K562 (cell line): ENCODE results near the gene CTBP2. TPM values are rescaled to one million over a fixed set of nuclear protein-coding genes. Genes with fewer than 3 reads are reported as not detected.

Experiments used
- ATF4 ChIP-seq: fragments of 450-650 bp; formaldehyde crosslinking; IDR thresholded peaks from 2 replicates; pipeline ENCODE4 v1.4.0; 2022; ENCODE audit warnings: mild to moderate bottlenecking, moderate library complexity
- DDX20 ChIP-seq: fragments of 450-650 bp; IDR thresholded peaks from 2 replicates; pipeline ENCODE4 v1.6.1; 2016; ENCODE audit warnings: missing genetic modification characterization, low read depth, mild to moderate bottlenecking, missing compliant biosample characterization, moderate library complexity
- ETV5 ChIP-seq: sonication (generic); formaldehyde crosslinking; IDR thresholded peaks from 2 replicates; pipeline ENCODE4 v1.4.0; 2020; ENCODE audit warnings: low read depth, mild to moderate bottlenecking, missing genetic modification reagents
- HNRNPUL1 ChIP-seq: fragments of 200-400 bp; formaldehyde crosslinking; IDR thresholded peaks from 2 replicates; pipeline ENCODE4 v1.6.1; 2017; ENCODE audit warnings: low read length
- ILF3 ChIP-seq: fragments of 450-650 bp; IDR thresholded peaks from 2 replicates; pipeline ENCODE4 v1.6.1; 2018; ENCODE audit warnings: antibody characterized with exemption, mild to moderate bottlenecking, moderate library complexity, borderline replicate concordance
- JUN ChIP-seq, 2 experiments: sonication (generic) in 1 of 2; formaldehyde crosslinking in 1 of 2; IDR thresholded peaks; 2 replicates each; pipeline versions ENCODE4 v1.6.1 to v1.8.0; 2012 to 2022; ENCODE audit warnings: borderline replicate concordance in 2 of 2, mild to moderate bottlenecking in 2 of 2, improper control_type of control experiment in 1 of 2, low read depth in 1 of 2, low read length in 1 of 2, missing genetic modification reagents in 1 of 2
- MAFG ChIP-seq: fragments of 450-650 bp; conservative IDR thresholded peaks from 2 replicates; pipeline ENCODE4 v1.6.1; 2016; ENCODE audit warnings: missing genetic modification characterization, missing compliant biosample characterization
- NR2F6 ChIP-seq: fragments of 450-650 bp; formaldehyde crosslinking; IDR thresholded peaks from 2 replicates; pipeline ENCODE4 v1.4.0; 2020; ENCODE audit warnings: mild to moderate bottlenecking
- NR3C1 ChIP-seq: sonication (generic); formaldehyde crosslinking; IDR thresholded peaks from 2 replicates; pipeline ENCODE4 v1.8.1; 2022; ENCODE audit warnings: missing genetic modification reagents
- PCBP2 ChIP-seq: fragments of 200-400 bp; formaldehyde crosslinking; IDR thresholded peaks from 2 replicates; pipeline ENCODE4 v1.6.1; 2018; ENCODE audit warnings: low read length, low read depth, mild to moderate bottlenecking, moderate library complexity; ENCODE audit not compliant: poor library complexity, severe bottlenecking
- PPARD ChIP-seq: fragments of 250-450 bp; sonication (Bioruptor Pico); IDR thresholded peaks from 2 replicates; pipeline ENCODE4 v1.8.0; 2022; ENCODE audit warnings: inconsistent platforms, mild to moderate bottlenecking, moderate library complexity
- SMARCA5 ChIP-seq: fragments of 450-650 bp; IDR thresholded peaks from 2 replicates; pipeline ENCODE4 v1.6.1; 2016
- TAF15 ChIP-seq: fragments of 200-400 bp; formaldehyde crosslinking; IDR thresholded peaks from 2 replicates; pipeline ENCODE4 v1.6.1; 2017; ENCODE audit warnings: mild to moderate bottlenecking, low read depth, low read length, moderate library complexity
- TAF7 ChIP-seq: fragments of 450-650 bp; IDR thresholded peaks from 2 replicates; pipeline ENCODE4 v1.6.1; 2016; ENCODE audit warnings: missing genetic modification characterization, missing compliant biosample characterization
- TARDBP ChIP-seq: fragments of 450-650 bp; IDR thresholded peaks from 2 replicates; pipeline ENCODE4 v1.6.1; 2016
- TSC22D4 ChIP-seq: fragments of 450-650 bp; IDR thresholded peaks from 2 replicates; pipeline ENCODE4 v1.6.1; 2016; ENCODE audit warnings: missing genetic modification characterization, missing biosample characterization, control low read depth
- polyA plus RNA-seq, 8 experiments: library from polyadenylated mRNA; depleted of rRNA in 4 of 8; stranded (reverse) in 5 of 8; unstranded in 3 of 8; fragments of >200 nt; fragmentation: Nextera tagmentation in 2 of 8; fragmentation: Illumina TruSeq in 1 of 8; extraction: Ambion mirVana in 2 of 8; extraction: Trizol in 1 of 8; gene quantifications; 2 replicates each; pipeline versions ENCODE4 v1.2.1 to v1.2.3, GENCODE V29; 2011 to 2014; ENCODE audit warnings: inconsistent platforms in 1 of 8, missing spikeins in 1 of 8
- total RNA-seq, 7 experiments: library from RNA; depleted of rRNA in 6 of 7; stranded (reverse); fragments of >200 nt in 6 of 7; fragmentation: Illumina TruSeq in 2 of 7; extraction: Trizol in 2 of 7; gene quantifications; 2 replicates each; pipeline versions ENCODE4 v1.2.1 to v1.2.3, GENCODE V29; 2011 to 2021; ENCODE audit warnings: low replicate concordance in 1 of 7
- TF ChIP-seq, protein P1 (sequence below): fragments of 250-450 bp; sonication (Bioruptor Pico); IDR thresholded peaks from 2 replicates; pipeline ENCODE4 v1.8.0; 2022; ENCODE audit warnings: moderate library complexity, mild to moderate bottlenecking, inconsistent platforms
- TF ChIP-seq, protein P2 (sequence below): fragments of 450-650 bp; IDR thresholded peaks from 2 replicates; pipeline ENCODE4 v1.6.1; 2016; ENCODE audit warnings: low read depth, mild to moderate bottlenecking, moderate library complexity

Gene CTBP2
- total and polyA plus RNA-seq, 9 of the 15 experiments (the other 6 are each of a cell fraction or from before 2014, with no cell fraction given), result 1.3 to 8.8 (median 5.1) TPM

- TF ChIP-seq ATF4 (CRISPR knock-in tag), result no peak
- TF ChIP-seq PPARD (CRISPR knock-in tag), result no peak
- no peak for TF ChIP-seq JUN (IDR thresholded peaks at IDR 0.05; ENCODE audit: borderline replicate concordance, low read depth, low read length)
- TF ChIP-seq JUN (CRISPR knock-in tag; IDR thresholded peaks at IDR 0.05; ENCODE audit: borderline replicate concordance), result no peak
- TF ChIP-seq TAF15, result no peak
- no peak for TF ChIP-seq DDX20 (tag)
- no peak for TF ChIP-seq ETV5
- no peak for TF ChIP-seq NR3C1 (CRISPR knock-in tag)
- TF ChIP-seq TAF7 (tag), result no peak
- TF ChIP-seq, protein P1, sequence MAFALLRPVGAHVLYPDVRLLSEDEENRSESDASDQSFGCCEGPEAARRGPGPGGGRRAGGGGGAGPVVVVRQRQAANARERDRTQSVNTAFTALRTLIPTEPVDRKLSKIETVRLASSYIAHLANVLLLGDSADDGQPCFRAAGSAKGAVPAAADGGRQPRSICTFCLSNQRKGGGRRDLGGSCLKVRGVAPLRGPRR (CRISPR knock-in tag), result no peak
- TF ChIP-seq SMARCA5, result no peak
- no peak for TF ChIP-seq HNRNPUL1
- no peak for TF ChIP-seq PCBP2
- TF ChIP-seq, protein P2, sequence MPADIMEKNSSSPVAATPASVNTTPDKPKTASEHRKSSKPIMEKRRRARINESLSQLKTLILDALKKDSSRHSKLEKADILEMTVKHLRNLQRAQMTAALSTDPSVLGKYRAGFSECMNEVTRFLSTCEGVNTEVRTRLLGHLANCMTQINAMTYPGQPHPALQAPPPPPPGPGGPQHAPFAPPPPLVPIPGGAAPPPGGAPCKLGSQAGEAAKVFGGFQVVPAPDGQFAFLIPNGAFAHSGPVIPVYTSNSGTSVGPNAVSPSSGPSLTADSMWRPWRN, result no peak
- TF ChIP-seq TSC22D4 (tag), result no peak
- TF ChIP-seq MAFG (tag), result no peak
- TF ChIP-seq NR2F6 (CRISPR knock-in tag), result no peak
- TF ChIP-seq TARDBP, result no peak
- no peak for TF ChIP-seq ILF3
Observed at GRCh38 chr10:125021686-125022344, 138.5 kb downstream of the CTBP2 start (continued).
